HEK293T (cell line): ENCODE measurements around the gene SLC2A5.

Experiments
- ARNT ChIP-seq: fragments of 450-650 bp; IDR thresholded peaks from 2 replicates; pipeline ENCODE4 v1.6.1; 2017; ENCODE audit warnings: mild to moderate bottlenecking
- BHLHE40 ChIP-seq: fragments of 450-650 bp; IDR thresholded peaks from 2 replicates; pipeline ENCODE4 v1.6.1; 2016; ENCODE audit warnings: mild to moderate bottlenecking, moderate library complexity, borderline replicate concordance
- FOXA1 ChIP-seq: fragments of 450-650 bp; IDR thresholded peaks from 2 replicates; pipeline ENCODE4 v1.6.1; 2016; ENCODE audit warnings: mild to moderate bottlenecking
- FOXK2 ChIP-seq: fragments of 450-650 bp; IDR thresholded peaks from 2 replicates; pipeline ENCODE4 v1.6.1; 2016; ENCODE audit warnings: mild to moderate bottlenecking
- NFRKB ChIP-seq: fragments of 450-650 bp; IDR thresholded peaks from 2 replicates; pipeline ENCODE4 v1.6.1; 2016; ENCODE audit warnings: mild to moderate bottlenecking, moderate library complexity
- SP1 ChIP-seq: fragments of 450-650 bp; IDR thresholded peaks from 2 replicates; pipeline ENCODE4 v1.6.1; 2017
- SUZ12 ChIP-seq: fragments of 450-650 bp; IDR thresholded peaks from 2 replicates; pipeline ENCODE4 v1.6.1; 2016; ENCODE audit warnings: mild to moderate bottlenecking

- TF ChIP-seq FOXA1: no peak
- no peak for TF ChIP-seq NFRKB
- TF ChIP-seq FOXK2: no peak
- TF ChIP-seq SP1: no peak
- TF ChIP-seq SUZ12: no peak
- TF ChIP-seq BHLHE40: no peak
- TF ChIP-seq ARNT: no peak
Measured at GRCh38 chr1:9037476-9038337, 31.7 kb downstream of the SLC2A5 start.
